Thyroid gland (tissue), 4 donors: Measurements from ENCODE around the gene MYH8.

Experiments
- CTCF ChIP-seq, 6 experiments: fragments of 200-600 bp in 3 of 6; fragments of 450-650 bp in 3 of 6; sonication (generic) in 3 of 6; IDR thresholded peaks; one replicate each; pipeline ENCODE4 v1.5.1; 2016 to 2019; ENCODE audit warnings: antibody characterized with exemption in 6 of 6, mild to moderate bottlenecking in 2 of 6, inconsistent platforms in 1 of 6, moderate library complexity in 1 of 6
- POLR2A ChIP-seq, 2 donors: fragments of 450-650 bp; IDR thresholded peaks; one replicate each; pipeline ENCODE4 v1.6.1; 2017; ENCODE audit warnings: antibody characterized with exemption in 2 of 2, mild to moderate bottlenecking in 2 of 2, moderate library complexity in 1 of 2

- TF ChIP-seq CTCF (IDR thresholded peaks at IDR 0.05) (no peak), POLR2A (IDR thresholded peaks at IDR 0.05) (no peak)
Measured at GRCh38 chr17:10370016-10370608, 51.6 kb downstream of the MYH8 start.
